NCI-H526 treated with DMSO at 0.1 percent for 48 hours (cell line): ENCODE measurements around the gene TMEM87B.
"Not testable (repeated sequence)": the region's sequence is repeated elsewhere in the genome, so short reads cannot be mapped to it uniquely, and the experiment has no call there.

Experiments
- DNase-seq: peaks from one replicate; lab custom pipeline; 2025; lab: John Stamatoyannopoulos, UW

The TMEM87B gene

DNA sequence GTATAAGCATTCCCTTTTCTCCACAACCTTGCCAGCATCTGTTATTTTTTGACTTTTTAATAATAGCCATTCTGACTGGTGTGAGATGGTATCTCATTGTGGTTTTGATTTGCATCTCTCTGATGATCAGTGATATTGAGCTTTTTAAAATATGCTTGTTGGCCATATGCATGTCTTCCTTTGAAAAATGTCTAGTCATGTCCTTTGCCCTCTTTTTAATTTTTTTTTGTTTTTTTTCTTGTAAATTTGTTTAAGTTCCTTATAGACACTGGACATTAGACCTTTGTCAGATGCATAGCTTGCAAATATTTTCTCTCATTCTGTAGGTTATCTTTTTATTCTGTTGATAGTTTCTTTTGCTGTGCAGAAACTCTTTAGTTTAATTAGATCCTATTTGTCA is 14.7 kb downstream of the TMEM87B start:
- DNase-seq: not testable (repeated sequence)

DNA sequence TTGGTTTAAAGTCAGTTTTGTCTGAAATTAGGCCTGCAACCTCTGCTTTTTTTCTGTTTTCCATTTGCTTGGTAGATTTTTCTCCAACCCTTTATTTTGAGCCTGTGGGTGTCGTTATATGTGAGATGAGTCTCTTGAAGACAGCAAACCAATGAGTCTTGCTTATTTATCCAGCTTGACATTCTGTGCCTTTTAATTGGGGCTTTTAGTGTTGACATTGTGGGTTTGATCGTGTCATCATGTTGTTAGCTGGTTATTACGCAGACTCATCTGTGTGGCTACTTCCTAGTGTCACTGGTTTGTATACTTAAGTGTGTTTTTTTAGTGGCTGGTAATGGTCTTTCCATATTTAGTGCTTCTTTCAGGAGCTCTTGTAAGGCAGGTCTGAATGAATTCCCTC is 18.8 kb downstream of the TMEM87B start:
- no peak for DNase-seq

DNA sequence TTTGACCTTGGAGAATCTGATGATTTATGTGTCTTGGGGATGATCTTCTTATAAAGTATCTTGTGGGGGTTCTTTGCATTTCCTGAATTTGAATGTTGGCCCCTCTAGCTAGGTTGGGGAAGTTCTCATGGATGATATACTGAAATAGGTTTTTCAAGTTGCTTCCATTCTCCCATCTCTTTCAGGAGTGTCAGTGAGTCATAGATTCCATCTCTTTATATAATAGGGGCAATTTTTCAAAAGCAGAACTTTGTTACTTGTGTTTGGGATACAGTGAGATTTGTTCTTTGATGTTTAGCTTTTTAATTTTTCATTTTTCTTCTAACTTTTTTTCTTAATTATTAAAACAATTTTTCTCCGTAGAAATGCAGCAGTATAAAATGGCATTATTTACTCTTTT is 19.4 kb downstream of the TMEM87B start:
- no peak for DNase-seq

DNA sequence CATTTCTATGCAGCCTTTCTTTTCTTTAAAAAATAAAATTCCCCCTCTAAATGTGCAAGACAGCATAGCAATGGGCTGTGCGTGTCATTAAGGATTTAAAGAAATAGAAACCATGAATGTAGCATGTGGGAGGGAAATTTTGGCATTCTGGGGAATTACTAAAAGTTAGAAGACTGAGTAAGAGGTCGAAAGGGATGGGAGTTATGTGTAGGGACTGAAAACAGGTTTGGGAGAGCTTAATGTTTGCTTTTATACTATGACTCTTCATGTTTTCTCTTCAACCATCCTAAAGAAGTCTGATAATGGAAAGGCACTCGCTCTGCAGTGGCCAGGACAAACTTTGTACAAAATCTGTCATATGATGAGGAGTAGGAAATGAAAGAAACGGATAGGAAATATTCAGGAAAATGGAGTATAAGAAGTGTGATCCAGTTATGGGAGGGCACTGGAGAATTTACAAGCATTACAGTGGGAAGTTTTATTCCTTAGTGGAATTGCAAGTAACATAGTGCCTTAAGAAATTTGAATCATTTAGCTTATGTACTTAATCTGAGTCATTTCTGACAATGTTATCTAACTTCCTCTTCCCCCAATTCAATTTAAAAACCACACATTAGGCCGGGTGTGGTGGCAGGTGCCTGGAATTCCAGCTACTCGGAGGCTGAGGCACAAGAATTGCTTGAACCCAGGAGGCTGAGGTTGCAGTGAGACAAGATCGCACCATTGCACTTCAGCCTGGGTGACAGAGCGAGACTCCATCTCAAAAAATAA is 20.6 kb downstream of the TMEM87B start:
- DNase-seq: no peak

DNA sequence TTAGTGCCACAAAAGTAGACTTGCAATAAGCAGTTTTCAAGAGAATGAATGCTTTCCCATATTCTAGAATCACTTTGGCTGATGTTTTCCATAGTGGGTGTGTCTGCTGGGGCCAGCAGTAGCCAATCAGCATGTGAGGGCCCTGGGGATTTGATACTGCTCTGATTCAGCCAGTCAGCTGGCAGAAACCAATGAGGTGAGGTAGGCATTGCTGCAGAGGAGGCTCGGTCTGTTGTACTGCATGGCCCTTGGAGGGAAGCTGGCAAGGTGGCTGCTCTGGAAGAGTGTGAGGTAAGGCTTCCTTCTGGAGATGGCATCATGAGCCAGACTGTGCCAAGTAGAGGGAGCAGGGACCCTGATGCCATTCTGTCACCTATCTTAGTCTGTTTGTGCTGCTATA is 22.7 kb downstream of the TMEM87B start:
- DNase-seq: no peak

DNA sequence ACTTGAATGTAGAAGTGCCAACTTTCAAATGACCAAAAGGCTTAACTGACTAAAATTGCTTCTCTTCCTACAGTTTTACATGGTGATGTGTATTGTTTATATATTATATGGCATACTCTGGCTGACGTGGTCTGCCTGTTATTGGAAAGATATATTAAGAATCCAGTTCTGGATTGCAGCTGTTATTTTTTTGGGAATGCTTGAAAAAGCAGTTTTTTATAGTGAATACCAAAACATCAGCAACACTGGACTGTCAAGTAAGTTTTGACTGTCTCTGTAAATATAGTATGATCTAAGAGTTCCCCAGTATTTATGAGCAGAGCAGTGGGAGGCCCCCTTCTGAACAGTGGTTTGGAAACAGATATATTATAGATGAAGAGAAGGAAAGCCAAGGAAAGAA is 26.2 kb downstream of the TMEM87B start:
- DNase-seq: no peak

DNA sequence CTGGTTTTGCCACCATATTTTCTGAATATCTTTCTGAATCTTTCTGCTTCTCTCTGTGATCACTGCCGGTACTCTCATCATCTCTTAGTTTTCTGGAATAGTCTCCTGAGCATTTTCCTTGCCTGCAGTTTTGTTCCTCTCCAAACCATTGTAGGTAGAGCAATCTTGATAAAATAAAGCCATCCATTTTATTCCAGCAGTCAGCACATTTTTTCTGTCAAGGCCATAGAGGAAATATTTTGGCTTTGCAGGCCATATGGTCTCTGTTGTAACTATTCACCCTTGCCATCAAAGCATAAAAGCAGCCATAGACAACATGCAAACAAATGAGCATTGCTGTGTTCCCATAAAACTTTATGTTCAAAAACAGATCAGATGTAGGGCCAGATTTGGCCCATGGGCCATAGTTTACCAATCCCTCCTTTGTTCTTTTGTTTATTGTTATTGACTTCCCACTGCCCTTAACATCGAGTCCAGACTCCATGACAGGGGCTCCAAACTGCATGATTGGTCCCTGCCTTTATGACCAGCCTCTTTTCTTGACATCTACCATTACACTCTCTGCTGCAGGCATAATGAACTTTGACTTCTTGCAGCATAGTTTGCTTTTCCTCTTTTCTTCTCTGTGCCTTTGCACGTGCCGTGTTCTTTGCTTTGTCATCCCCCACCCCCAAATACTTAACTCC is 29.8 kb downstream of the TMEM87B start:
- no peak for DNase-seq

DNA sequence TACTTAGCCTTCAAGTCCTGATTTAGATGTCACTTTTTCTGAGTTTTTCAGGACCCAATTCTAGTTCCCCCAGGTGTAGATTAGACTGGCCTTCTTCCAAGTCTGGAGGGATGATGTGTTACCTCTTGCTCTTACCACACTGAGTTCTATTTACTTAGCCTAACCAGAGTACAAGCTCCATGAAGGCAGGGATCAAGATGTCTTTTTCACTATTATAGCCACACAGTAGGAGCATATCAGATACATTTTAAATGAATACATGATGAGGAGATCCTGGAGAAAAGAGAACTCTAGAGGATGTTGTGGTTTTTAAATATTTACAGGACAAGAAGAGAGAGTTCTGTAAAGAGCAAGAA is 30.3 kb downstream of the TMEM87B start:
- no peak for DNase-seq

DNA sequence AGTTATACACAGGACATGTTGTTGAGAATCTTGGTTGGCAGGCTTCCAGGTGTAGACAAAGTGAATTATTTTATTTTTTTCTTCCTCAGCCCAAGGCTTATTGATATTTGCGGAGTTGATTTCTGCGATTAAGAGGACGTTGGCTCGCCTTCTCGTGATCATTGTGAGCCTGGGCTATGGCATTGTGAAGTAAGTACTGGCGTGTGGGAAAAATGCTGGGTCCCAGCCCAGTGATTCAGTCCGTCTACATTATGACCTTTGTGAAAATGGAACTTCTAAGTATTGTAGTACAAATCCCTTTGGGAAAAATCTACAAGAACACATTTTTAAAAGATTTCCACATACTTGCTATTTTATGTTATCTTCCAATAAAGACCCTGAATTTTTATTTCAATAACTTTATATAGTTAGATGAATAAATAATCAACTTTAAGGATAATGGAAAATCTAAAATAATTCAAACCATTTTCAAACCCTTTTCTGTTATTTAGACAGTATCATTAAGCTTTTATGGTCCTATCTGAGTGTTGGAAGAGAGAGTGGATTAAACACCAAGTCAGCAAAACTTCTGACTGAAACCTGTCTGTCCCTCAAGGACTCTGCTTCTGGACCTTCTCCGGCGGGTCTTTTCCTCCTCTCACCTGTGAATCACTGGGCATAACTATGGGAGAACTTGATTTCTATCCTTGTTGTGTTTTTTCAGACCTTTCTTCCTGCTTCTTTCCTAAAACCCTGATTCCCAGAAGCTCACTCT is 31.0 kb downstream of the TMEM87B start:
- DNase-seq: no peak

DNA sequence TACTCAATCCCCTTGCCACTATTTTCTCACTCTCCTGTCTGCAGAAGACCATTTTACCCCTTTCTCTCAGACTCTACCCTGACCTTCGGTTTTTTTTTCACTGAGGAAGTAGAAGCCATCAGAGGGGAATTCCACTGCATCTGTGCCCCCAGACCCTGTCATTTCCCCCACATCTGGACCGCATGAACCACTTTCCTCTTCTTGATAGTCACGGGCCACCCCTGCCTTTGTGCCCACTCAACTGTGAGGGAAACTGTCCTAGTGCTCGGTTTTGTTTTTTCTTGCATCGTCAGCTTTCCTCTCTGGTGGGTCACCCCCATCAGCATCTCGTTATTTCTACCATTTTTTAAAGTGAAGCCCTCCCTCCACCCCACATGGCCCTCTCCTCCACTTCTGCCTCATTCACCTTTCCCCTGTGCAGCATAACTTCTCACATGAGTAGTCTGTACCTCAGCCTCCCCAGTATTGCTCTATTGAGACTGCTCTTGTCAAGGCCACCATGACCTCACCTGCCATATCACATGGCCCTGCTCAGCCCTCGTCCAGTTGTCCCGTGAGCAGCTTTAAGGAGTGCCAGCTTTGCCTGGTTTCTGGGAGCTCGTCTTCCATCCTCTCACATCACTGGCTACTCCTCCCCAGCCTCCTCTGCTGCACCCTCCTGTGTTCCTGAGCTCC is 32.4 kb downstream of the TMEM87B start:
- no peak for DNase-seq

DNA sequence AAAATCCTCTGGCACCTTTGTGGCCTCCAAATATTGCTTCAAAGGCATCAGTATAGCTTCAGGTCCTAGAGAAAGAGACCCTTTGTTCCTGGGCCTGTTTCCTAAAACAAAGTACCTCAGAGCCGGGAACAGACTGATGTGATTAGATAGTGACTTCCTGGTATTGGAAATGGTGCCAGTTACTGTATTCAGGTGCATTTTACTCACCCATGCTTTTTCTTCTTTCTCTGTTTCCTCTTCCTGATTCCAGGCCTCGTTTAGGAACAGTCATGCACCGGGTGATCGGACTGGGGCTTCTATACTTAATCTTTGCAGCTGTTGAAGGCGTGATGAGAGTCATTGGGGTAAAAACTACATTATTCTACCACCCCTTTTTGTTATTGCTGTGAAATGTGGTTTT is 34.3 kb downstream of the TMEM87B start:
- no peak for DNase-seq

DNA sequence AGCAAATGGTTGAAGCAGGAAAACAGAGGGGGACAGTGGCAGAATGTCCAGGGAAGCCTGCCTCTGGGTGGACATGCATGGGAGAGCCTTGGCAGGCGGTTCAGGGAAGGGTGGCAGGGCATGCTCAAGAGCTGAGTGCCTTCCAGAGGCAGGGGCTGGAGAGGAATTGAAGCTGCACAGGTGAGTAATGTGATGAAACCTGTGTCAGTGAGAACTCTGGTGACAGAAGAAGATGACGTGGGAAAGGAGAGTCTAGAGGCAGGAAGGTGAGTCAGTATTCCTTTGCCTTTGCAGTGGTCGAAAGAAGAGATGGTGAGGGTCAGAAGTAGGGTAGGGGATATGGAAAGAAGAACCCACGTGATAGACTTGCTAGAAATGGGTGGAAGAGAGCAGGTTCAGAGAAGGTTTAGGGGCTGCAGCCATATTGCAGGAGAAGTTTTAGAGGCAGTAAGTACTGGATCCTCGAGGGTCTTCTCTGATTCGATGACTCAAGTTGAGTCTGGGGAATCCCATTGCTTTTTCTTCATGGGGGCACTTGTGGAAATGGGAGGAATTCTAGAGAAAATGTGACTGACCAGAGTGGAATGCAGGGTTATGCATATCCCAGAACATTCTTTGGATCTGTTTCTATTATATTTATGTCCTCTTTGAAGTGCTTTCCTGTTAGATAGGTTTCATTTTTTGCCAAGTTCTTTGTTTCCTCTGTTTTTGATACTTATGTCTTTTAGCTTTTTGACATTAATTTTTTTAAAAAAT is 37.4 kb downstream of the TMEM87B start:
- DNase-seq: no peak

DNA sequence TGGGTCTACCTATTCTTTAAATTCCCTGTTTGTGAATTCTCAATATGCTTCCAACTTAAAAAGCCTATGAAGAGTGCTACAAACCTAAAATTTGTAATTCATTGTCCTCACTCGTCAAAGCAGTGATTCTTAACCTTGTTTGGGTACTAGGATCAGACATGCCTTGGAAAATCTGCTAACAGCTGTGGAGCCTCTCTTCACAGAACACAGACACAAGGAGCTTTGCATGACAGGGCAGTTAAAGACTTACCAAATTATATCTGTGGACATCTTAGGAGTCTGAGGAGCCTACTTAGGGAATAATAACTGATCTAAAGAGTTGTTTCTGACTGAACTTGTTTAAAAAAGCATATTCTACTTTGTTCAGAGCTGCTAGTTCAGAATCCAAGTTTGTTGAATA is 38.1 kb downstream of the TMEM87B start:
- DNase-seq: no peak

DNA sequence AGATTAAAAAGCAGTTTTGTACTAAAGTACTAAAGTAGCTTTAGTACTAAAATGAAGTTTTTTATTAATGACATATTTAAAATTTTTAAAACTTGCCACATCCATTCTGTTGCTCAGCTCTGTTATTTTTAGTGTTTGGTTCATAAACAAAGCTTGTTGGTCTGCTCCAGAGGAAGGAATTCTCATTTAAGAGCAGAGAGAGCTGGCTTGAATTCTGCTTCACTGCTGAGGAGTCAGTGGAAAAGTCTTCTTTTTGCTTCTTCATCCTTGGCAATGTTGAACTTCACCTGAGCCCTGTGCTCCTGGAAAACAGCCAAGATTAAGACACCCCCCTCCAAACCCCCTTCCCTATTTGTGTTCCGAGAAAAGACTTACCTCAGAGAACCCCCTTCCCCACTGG is 40.6 kb downstream of the TMEM87B start:
- DNase-seq: no peak

DNA sequence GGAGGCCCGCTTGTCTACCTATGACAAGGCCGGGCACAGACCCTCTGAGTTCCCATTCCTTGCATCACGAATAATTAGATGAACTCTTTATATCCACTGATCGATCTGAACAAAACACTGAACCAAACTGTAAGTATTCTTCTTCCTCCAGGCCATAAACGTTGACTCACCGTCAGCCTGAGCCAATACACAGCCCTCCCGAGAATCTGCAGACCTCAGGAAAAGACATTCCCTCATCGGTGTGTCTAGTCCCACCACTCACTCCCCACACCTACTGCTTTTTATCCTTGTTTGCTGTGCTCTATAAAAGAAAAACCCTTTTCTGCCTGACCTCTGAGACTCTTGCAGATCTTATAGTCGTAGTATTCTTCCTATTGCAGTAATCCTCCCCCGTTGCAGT is 41.0 kb downstream of the TMEM87B start:
- DNase-seq: no peak

DNA sequence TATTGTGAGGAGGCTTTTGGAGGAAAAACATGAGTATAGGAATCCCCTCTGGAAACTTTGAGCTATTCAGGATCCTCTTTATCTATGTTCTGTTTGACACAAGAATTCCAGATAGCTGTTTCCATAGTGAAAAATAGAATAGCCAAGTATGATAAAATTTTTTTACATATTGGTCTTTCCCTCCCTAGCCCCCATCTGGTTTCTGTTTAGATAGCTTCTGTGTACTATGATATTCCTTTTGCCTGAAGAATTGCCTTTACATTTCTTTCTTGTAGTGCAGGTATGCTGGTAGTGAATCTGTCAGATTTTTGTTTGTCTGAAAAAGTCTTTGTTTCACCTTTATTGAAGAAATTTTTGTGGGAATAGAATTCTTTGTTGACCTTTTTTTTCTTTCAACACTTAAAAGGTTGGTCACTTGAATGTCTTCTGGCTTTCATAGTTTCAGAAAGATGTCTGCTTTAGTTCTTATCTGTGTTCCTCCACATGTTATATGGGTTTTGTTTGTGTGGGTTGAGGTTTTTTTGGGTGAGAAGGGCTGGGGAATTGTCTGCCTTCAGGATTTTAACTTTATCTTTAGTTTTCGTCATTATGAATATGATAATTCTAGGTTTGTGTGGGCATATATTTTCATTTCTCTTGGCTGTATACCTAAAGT is 53.2 kb downstream of the TMEM87B start:
- DNase-seq: no peak

DNA sequence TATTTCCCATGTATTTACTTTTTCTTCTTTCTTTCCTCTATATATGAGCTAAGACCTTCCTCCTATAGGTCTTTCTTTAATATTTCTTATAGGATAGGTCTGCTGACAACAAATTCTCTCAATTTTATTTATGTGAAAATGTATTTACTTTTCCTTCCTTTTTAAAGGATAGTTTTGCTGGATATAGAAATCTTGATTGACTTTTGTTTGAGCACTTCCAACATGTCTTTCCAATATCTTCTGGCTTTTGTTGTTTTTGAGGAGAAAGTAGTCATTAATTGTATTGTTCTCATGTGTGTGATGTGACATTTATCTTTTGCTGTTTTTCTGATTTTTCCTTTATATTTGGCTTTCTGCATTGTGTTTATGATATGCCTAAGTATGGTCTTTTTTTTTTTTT is 54.2 kb downstream of the TMEM87B start:
- DNase-seq: no peak

DNA sequence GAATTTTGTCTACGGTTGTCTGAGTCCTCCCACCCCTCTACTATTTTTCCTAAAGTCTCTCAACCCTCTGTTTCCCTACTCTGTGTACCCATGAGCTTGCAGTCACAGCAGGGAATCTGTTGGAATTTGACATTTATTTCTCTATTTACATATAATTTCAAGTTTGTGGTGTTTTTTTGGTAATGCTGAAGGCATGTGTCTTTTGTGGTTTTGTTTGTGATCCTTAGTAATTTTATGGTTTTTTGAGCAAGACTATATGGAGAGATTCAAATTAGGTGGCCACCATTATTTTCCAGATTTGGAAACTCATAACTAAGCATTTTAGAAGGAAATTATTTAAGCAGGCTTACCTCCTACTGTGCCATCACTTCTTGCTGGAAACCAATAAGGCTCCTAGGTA is 55.9 kb downstream of the TMEM87B start:
- no peak for DNase-seq

DNA sequence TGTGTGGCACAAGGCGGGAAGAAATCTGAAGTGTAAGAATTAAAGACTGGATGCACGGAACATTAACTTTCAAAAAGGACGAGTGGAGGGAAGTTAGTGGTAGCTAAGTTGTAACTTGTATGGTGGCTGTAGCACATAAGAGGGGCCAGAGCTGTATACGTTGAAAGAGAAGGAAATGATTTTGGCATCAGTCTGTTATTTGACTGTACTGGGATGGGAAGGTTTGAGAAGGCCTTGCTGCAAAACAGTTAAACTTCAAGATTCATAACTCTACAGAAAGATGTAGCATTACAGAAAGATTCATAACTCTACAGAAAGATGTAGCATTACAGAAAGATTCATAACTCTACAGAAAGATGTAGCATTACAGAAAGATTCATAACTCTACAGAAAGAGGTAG is 58.3 kb downstream of the TMEM87B start:
- DNase-seq: not testable (repeated sequence)

DNA sequence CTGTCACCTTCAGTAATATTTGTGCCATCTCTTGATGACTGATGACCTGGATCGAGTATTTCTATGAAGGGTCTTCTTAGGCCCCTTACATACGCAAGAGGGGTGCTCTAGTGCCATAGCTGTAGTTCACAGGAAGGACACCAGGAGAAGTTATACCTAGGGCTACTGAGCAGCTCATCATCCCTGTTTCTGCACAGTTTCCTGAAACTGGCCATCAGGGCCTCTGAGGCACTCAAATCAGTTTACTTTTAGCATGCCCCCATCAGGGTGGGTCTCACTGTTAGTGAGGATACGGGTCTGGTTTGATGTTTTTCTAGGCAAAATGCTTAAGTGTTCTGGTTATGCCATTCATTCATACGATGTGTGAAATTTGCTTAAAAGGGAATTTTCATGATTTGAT is 63.1 kb downstream of the TMEM87B start:
- no peak for DNase-seq

DNA sequence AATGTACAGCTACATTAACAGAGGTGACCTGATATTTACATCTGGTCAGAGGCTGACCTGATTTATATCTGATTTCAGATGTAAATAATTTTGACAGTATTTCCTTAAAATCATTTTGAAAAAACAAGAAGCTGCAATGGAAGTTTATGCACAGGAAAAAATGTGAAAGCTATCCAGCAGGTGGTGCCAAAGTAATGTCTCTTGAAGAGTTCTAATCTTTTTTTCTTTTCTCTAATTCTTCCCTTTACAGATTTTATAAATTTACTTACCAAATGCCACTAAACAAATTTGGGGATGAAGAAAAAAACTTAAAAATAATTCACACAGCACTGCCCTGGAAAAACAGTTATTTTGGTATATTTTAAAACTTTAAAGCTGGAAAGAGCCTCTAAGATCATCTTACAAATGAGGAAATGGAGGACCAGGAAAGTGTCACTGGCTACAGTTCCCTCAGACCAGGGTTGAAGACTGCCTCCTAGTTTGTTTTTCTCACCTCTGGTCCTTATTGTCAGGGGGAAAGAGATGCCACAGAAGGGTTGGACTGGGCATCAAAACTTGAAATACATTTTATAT is 66.7 kb downstream of the TMEM87B start:
- no peak for DNase-seq
